GM12864 (cell line): ENCODE results near the gene SEC11A.
"Not testable (repeated sequence)": the region's sequence is repeated elsewhere in the genome, so short reads cannot be mapped to it uniquely, and the experiment has no call there.

Source experiments
- DNase-seq: peaks from one replicate; pipeline ENCODE4 v3.0.0-alpha.2; 2011; ENCODE audit warnings: low read depth
- H3K4me3 ChIP-seq: 2 replicates; pipeline ENCODE4 v1.5.1; 2011; ENCODE audit warnings: mild to moderate bottlenecking, low read depth, low read length, control low read depth
- TF ChIP-seq, protein P1 (sequence below): IDR thresholded peaks from 2 replicates; pipeline ENCODE4 v1.5.1; 2011; ENCODE audit warnings: low read depth, mild to moderate bottlenecking, moderate library complexity, low read length, control low read depth, inconsistent platforms; ENCODE audit errors: missing control alignments

The SEC11A gene

DNA sequence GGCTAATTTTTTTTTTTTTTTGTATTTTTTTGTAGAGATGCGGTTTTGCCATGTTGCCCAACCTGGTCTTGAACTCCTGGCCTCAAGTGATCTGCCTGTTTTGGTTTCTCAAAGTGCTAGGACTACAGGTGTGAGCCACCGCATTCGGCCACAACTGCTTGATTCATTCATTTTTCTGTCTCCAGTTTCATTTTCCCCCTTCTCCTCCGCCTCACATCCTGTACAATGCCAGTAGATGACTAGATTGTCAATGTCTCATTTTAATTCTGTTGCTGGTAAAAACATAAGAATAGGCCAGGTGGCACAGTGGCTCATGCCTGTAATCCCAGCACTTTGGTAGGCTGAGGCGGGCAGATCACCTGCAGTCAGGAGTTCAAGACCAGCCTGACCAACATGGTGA lies 20.4 kb upstream of the SEC11A start:
- TF ChIP-seq, protein P1, sequence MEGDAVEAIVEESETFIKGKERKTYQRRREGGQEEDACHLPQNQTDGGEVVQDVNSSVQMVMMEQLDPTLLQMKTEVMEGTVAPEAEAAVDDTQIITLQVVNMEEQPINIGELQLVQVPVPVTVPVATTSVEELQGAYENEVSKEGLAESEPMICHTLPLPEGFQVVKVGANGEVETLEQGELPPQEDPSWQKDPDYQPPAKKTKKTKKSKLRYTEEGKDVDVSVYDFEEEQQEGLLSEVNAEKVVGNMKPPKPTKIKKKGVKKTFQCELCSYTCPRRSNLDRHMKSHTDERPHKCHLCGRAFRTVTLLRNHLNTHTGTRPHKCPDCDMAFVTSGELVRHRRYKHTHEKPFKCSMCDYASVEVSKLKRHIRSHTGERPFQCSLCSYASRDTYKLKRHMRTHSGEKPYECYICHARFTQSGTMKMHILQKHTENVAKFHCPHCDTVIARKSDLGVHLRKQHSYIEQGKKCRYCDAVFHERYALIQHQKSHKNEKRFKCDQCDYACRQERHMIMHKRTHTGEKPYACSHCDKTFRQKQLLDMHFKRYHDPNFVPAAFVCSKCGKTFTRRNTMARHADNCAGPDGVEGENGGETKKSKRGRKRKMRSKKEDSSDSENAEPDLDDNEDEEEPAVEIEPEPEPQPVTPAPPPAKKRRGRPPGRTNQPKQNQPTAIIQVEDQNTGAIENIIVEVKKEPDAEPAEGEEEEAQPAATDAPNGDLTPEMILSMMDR: no peak
- DNase-seq: peak; percentile 97
- H3K4me3 ChIP-seq: no peak overlapping the region

DNA sequence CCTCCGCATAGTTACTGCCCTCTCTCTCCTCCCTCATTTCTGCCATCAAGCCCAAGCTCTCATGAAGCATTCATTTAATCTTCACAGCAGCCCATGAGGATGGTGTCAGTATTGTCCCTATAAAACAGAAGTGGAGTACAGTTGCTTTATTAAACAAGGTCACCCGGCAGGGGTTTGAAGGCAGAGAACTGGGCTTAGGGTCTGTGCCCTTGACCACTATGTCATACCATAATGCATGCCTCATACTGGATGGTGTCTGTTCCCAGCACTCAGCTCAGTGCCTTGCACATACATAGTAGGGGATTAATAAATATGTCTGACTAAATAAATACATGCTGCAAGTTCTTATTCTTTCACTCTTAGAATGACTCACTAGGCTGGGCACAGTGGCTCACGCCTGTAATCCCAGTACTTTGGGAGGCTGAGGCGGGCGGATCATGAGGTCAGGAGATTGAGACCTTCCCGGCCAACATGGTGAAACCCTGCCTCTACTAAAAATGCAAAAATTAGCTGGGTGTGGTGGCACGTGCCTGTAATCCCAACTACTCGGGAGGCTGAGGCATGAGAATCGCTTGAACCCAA lies 19.6 kb upstream of the SEC11A start:
- DNase-seq: not testable (repeated sequence)
- H3K4me3 ChIP-seq: peak overlapping the region; percentile 43

DNA sequence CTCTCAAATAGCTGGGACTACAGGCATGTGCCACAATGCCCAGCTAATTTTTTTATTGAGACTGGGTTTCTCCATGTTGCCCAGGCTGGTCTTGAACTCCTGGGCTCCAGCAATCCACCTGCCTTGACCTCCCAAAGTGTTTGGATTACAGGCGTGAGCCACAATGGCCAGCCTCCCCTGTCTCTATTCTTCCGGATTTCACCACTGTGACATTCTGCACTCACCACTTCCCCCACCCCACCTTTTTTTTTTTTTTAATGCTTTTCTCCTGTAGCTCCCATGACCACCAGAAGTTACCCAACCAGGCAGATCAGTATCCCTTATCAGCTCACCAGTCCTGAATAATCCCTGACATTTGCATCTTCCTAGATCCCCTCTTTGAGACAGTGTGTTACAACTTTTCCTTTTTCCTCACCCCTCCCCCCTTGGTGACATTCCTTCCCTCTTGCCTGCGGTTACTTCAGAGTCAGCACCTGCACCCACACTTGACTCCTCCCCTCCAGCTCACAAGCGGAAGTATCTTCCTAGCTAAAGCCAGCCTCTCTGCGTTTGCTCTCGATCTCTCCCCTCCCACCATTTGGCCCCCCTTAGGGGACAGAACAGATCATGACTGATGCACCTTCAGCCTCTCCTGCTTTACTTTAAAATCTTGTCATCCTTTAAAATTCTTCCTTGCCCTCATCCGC lies 19.0 kb upstream of the SEC11A start:
- H3K4me3 ChIP-seq: peak overlapping the region; percentile 43
- peak; percentile 87 for DNase-seq
- TF ChIP-seq, protein P1: no peak

DNA sequence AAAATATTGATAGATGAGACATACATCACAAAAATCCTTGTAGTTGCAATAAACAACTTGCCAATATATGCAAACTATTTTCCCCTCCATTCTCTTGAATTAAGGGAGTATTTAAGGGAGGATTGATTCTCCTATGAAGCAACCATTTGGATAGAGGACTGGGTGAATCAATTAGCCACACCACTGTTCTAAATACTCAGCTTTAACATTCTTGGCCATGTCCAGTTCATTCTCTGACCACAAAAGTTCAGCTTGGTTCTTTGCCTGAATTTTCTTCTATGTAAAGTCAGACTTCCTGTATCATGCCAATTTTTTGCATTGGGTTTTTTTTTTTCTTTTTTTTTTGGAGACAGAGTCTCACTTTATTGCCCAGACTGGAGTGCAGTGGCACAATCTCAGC lies 15.8 kb upstream of the SEC11A start:
- TF ChIP-seq, protein P1: no peak

DNA sequence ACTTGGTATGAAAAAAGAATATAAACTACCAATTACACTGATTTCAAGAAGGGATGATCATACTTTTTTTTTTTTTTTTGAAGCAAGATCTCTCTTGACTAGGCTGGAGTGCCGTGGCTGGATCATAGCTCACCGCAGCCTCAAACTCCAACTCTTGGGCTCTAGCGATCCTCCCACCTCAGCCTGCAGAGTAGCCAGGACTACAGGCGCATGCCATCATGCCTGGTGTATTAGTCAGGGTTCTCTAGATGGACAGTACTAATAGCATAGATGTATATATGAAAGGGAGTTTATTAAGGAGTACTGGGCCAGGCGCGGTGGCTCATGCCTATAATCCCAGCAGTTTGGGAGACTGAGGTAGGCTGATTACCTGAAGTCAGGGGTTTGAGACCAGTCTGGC lies 11.5 kb upstream of the SEC11A start:
- no peak overlapping the region for H3K4me3 ChIP-seq
- DNase-seq: no peak
- TF ChIP-seq, protein P1: no peak

More for the DNA sequence above, 15.8 kb upstream of the SEC11A start:
- no peak for DNase-seq
- no peak overlapping the region for H3K4me3 ChIP-seq

DNA sequence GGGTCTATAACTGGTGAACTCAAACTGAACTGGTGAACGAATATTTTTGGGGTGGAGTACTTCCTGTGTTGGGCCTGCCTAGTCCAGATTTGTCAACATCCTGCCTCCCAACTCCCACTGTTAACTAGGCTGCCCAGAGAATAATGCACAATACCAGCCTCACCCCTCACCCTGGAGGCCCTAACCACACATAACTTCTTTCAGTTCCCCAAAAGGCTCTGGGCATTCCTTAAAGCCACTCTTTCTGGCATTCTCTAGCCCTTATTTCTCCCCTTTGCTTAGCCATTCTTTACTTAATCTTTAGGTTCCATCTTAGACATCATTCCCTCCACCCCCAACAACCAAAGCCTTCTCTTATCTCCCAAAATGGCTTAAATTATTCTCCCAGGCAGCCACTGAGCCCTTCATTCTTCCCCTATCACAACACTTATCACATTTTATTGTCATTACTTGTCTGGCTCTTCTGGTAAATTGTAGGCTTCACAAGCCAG lies 9.1 kb upstream of the SEC11A start:
- DNase-seq: no peak
- TF ChIP-seq, protein P1: no peak
- no peak overlapping the region for H3K4me3 ChIP-seq

DNA sequence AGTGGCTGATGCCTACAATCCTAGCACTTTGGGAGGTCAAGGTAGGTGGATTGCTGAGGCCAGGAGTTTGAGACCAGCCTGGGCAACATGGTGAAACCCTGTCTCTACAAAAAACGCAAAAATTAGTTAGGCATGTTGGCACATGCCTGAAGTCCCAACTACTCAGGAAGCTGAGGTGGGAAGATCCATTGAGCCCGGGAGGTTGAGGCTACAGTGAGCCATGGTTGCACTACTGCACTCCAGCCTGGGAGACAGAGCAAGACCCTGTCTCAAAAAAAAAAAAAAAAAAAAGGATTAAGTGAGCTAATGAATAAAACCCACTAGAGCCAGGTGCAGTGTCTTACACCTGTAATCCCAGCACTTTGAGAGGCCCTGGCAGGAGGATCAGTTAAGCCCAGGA lies 6.7 kb upstream of the SEC11A start:
- TF ChIP-seq, protein P1: no peak
- H3K4me3 ChIP-seq: no peak overlapping the region
- DNase-seq: no peak
